NCI-H1417 treated with DMSO at 0.1 percent for 48 hours (cell line): ENCODE results near the gene PRCD.
"Not testable (repeated sequence)": the region's sequence is repeated elsewhere in the genome, so short reads cannot be mapped to it uniquely, and the experiment has no call there.

Source experiments
- DNase-seq: peaks from one replicate; lab custom pipeline; 2025; lab: John Stamatoyannopoulos, UW

Gene PRCD

GRCh38 chr17:76504117-76504516 lies 35.7 kb upstream of the PRCD start:
- no peak for DNase-seq

DNA sequence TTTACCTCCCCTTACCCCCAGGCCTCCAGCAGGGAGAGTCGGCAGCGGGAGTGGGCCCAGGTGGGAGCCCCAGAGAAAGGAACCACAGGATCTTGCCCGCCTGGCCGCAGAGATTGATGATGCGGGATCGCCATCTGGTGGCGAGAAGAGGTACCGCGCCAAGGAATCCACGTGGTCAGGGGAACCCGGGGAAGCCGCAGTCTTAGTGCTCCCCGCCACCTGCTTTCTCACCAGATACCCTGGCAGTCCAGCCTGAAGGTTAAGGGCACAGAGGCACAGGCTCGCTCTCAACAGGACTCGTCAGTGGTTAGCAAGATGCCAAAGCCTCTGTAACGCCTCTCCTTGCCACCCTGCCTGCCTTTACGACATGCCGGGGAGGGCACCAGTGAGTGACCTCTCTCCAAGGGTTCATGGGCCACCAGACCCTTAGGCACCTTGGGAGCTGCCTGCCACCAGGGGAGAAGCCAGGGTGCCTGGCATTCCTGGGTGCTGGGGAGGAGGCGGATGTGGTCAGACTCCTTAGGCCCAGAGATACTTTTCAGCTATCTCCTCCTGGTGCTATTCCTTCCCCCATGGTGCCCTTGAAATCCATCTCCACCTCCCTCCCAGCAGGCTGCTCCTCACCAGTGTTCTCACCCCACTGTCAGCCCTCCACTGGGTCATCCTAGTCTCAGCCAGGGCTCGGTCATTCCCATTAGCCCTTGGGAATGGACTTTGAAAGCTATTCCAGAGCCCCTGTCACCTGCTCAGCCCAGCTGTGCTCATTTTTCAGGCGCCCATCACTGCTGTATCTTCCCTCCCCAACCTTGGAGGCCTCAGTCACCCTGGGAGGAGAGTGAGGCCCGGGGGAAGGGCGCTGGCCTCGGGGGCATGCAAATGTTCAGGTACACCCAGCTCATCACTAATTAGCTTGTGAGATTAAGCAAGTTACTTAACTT lies 33.2 kb upstream of the PRCD start:
- no peak for DNase-seq

GRCh38 chr17:76508472-76509063 lies 31.3 kb upstream of the PRCD start:
- not testable (repeated sequence) for DNase-seq

GRCh38 chr17:76510831-76511244 lies 29.0 kb upstream of the PRCD start:
- DNase-seq = no peak

DNA sequence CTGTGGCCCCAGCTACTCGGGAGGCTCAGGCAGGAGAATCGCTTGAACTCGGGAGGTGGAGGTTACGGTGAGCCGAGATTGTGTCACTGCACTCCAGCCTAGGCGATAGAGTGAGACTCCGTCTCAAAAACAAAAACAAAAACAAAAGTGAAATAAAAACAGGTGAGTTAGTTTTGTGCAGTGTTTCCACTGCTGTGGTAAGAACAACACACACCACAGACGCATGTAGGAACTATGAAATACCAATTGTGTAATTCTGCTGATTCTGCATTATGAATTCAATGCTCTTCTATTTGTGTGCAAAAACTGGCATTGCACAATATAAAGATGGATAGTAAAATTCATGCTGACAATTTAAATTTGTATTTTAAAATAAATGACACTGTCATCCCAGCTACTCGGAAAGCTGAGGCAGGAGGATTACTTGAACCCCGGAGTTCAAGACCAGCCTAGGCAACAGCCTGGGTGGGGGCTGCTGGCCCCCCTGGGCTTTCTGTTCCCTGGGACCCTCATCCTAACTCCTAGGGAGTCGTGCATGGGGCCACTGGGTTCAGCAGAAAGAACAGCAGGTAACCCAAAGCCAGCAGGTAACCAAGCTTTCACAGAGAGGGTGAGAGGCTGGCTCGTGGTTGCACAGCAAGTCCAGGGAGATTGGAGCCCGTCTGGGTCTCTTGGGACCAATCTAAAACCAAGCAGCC lies 28.0 kb upstream of the PRCD start:
- DNase-seq = no peak

- DNase-seq = no peak
Observed at GRCh38 chr17:76512366-76513305, 27.2 kb upstream of the PRCD start.

- DNase-seq = no peak
Observed at GRCh38 chr17:76513306-76513692, 26.5 kb upstream of the PRCD start.

- not testable (repeated sequence) for DNase-seq
Observed at GRCh38 chr17:76514355-76514754, 25.5 kb upstream of the PRCD start.

GRCh38 chr17:76515274-76515949 lies 24.4 kb upstream of the PRCD start:
- DNase-seq = no peak

GRCh38 chr17:76517638-76518038 lies 22.2 kb upstream of the PRCD start:
- no peak for DNase-seq

GRCh38 chr17:76519048-76519966 lies 20.5 kb upstream of the PRCD start:
- no peak for DNase-seq

DNA sequence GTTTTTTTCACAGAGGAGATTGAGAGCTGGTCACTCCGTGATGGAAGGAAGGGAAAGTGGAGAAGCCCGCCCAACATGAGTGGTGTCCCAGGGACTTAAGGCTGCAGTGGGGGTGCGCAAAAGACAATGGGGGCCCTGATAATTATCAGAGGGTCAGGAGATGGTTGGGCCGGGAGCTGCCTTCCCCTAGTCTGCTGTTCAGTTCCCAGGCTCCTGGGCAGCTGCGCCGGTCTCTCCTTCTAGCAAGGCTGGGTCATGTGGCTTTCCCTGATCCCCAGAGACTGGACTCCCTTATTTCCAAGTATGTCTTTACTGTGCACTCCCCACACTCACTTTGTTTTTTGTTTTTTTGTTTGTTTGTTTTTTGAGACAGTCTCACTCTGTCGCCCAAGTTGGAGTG lies 18.6 kb upstream of the PRCD start:
- no peak for DNase-seq

- not testable (repeated sequence) for DNase-seq
Observed at GRCh38 chr17:76521683-76522082, 18.2 kb upstream of the PRCD start.

GRCh38 chr17:76523084-76524037 lies 16.5 kb upstream of the PRCD start:
- no peak for DNase-seq

DNA sequence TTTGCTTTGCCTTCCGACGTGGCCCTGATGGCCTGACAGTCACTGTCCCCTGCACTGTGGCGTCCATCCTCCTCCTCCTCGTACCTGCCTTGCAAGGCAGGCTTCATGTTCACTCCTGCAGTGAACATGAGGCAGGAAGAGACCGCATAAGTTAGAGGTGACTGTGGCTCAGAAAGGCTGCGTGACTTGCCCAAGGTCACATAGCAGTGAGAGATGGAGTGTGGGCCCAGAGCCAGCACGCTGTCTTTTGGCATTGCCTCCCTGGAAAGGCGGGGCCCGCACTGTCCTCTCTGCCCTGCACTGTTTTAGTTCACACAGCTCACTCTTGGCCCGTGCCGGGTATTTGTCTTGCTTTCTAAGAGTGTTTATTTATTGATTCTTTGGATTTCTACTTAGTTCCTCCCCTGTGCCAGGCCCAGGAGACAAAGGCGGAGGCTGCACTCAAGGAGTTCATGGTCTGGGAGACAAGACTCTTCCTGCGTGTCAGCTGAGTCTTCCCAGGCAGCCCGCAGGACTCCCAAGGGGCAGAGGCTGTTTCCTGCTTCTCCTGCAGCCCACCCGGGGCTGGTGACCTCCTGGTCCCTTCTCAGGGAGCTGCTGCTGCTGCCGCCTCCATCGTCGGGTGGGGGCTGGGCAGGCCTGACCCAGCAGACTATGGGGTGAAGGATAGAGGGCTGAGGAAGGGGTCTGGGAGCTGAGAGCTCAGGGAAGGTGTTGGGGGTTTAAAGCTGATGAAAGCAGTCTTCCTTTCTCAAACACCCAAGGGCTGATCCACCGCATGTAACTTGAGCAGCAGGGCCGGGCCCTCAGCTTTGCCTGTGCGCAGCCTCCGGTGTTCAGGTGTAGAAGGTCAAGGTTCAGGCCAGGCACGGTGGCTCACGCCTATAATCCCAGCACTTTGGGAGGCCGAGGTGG lies 15.0 kb upstream of the PRCD start:
- no peak for DNase-seq

DNA sequence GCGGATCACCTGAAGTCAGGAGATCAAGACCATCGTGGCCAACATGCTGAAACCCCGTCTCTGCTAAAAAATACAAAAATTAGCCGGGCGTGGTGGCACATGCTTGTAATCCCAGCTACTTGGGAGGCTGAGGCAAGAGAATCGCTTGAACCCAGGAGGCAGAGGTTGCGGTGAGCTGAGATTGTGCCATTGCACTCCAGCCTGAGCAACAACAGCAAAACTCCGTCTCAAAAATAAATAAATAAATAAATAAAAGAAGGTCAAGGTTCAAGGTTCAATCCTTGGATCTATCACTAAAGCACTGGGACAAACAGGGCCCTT lies 14.4 kb upstream of the PRCD start:
- not testable (repeated sequence) for DNase-seq

DNA sequence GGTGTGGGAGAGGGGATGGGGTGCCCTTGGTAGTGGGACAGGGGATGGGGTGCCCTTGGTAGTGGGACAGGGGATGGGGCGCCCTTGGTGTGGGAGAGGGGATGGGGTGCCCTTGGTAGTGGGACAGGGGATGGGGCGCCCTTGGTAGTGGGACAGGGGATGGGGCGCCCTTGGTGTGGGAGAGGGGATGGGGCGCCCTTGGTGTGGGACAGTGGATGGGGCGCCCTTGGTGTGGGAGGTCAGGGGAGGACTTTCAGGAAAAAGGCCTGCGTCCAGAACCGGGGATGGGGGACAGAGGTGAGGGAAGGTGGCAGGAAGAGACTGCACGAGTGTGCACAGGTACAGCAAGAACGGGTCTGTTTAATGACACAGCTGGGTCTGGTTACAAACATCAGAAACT lies 12.8 kb upstream of the PRCD start:
- not testable (repeated sequence) for DNase-seq
